Breast epithelium (tissue), 4 donors: ENCODE results near the gene MGAT5B. TPM values are rescaled to one million over a fixed set of nuclear protein-coding genes. Genes with fewer than 3 reads are reported as not detected.

Source experiments
- DNase-seq, 2 donors: peaks; one replicate each; pipeline ENCODE4 v3.0.0-alpha.2; 2019; ENCODE audit warnings: low spot score in 2 of 2
- H3K27ac ChIP-seq, 2 donors: fragments of 200-600 bp; sonication (generic) in 1 of 2; one replicate each; pipeline ENCODE4 v1.5.1; 2016 to 2019; ENCODE audit warnings: mild to moderate bottlenecking in 1 of 2
- H3K27me3 ChIP-seq, 2 donors: fragments of 200-600 bp; sonication (generic) in 1 of 2; one replicate each; pipeline versions ENCODE4 v1.5.1 to v1.6.0; 2017 to 2019; ENCODE audit warnings: control low read depth in 1 of 2, mild to moderate bottlenecking in 1 of 2
- H3K36me3 ChIP-seq: fragments of 200-600 bp; one replicate; pipeline ENCODE4 v1.5.1; 2019
- H3K4me1 ChIP-seq, 2 donors: fragments of 200-600 bp; sonication (generic); one replicate each; pipeline ENCODE4 v1.5.1; 2016 to 2019; ENCODE audit warnings: control low read depth in 1 of 2
- H3K4me3 ChIP-seq, 3 donors: fragments of 200-600 bp; sonication (generic); 1 replicate in 2 of 3; 2 replicates in 1 of 3; pipeline ENCODE4 v1.5.1; 2016 to 2019; ENCODE audit warnings: mild to moderate bottlenecking in 3 of 3, moderate library complexity in 2 of 3
- H3K9me3 ChIP-seq, 2 donors: fragments of 200-600 bp; sonication (generic) in 1 of 2; one replicate each; pipeline ENCODE4 v1.5.1; 2016 to 2019; ENCODE audit warnings: control low read depth in 1 of 2
- CTCF ChIP-seq, 3 donors: fragments of 450-650 bp; IDR thresholded peaks; one replicate each; pipeline ENCODE4 v1.5.1; 2016 to 2017; ENCODE audit warnings: antibody characterized with exemption in 3 of 3, mild to moderate bottlenecking in 3 of 3, moderate library complexity in 3 of 3
- POLR2A ChIP-seq: fragments of 450-650 bp; IDR thresholded peaks from one replicate; pipeline ENCODE4 v1.6.1; 2016; ENCODE audit warnings: antibody characterized with exemption, mild to moderate bottlenecking, moderate library complexity
- POLR2AphosphoS5 ChIP-seq, 3 donors: sonication (generic); formaldehyde crosslinking; IDR thresholded peaks; one replicate each; pipeline ENCODE4 v1.6.1; 2017; ENCODE audit warnings: antibody characterized with exemption in 3 of 3
- intact Hi-C: fragments of 100-400 bp; cut with DNase I; formaldehyde crosslinking; loops from one replicate; pipeline ENCODE4 v1.15.1; 2023; ENCODE audit warnings: low total_unique reads
- total RNA-seq, 3 donors: library from RNA; depleted of rRNA; stranded (reverse); fragments of >200 nt; gene quantifications; one replicate each; pipeline ENCODE4 v1.1.0, GENCODE V29; 2016

Gene MGAT5B
- total RNA-seq, 3 donors from 2014 or later, result 0.32 to 0.33 TPM; not detected in 1

- TF ChIP-seq CTCF (IDR thresholded peaks at IDR 0.05), result no peak
- TF ChIP-seq POLR2AphosphoS5 (IDR thresholded peaks at IDR 0.05), result no peak
- no peak for TF ChIP-seq POLR2A
- intact Hi-C loops, result no loop called here
- Histone ChIP-seq H3K4me3 (no peak overlapping the region), H3K36me3 (no peaks in the 10 kb centered on the region), H3K27me3 (peaks cover 0 to 5% of the 10 kb centered on the region in 2 donors), H3K27ac (no peak overlapping the region), H3K9me3 (no peaks in the 10 kb centered on the region), H3K4me1 (no peaks in the 10 kb centered on the region)
- DNase-seq, result no peak
Measured at GRCh38 chr17:76920364-76921139, 52.3 kb downstream of the MGAT5B start.

- Histone ChIP-seq H3K36me3 (no peaks in the 10 kb centered on the region), H3K4me1 (no peaks in the 10 kb centered on the region), H3K9me3 (no peaks in the 10 kb centered on the region), H3K27me3 (peaks cover 0 to 5% of the 10 kb centered on the region in 2 donors), H3K27ac (no peak overlapping the region), H3K4me3 (no peak overlapping the region)
- intact Hi-C loops, result no loop called here
- no peak for TF ChIP-seq POLR2AphosphoS5 (IDR thresholded peaks at IDR 0.05)
- no peak for TF ChIP-seq POLR2A
- TF ChIP-seq CTCF (IDR thresholded peaks at IDR 0.05), result no peak
- DNase-seq, result no peak
Measured at GRCh38 chr17:76921340-76922036, 53.3 kb downstream of the MGAT5B start.

DNA sequence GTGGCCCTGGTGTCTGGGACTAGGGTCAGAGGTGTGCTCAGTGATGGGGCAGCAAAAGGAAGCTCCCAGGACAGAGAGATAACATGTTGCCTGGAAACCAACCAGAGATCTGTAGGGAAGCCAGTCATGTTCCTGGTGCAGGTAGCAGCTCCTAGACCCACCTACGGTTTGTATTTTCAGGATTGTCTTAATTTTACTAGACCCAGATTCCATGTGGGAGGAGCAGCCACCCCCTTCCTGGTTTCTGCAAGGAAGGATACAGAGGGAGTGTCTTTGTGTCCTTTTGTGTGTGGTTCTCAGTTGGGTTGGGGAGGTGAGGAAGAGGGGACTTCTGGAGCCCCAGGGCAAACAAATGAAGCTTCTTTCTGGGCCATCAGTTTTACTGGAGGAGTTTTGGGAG is 53.9 kb downstream of the MGAT5B start:
- Histone ChIP-seq H3K36me3 (no peaks in the 10 kb centered on the region), H3K4me3 (no peak overlapping the region), H3K27me3 (peaks cover 0 to 5% of the 10 kb centered on the region in 2 donors), H3K9me3 (no peaks in the 10 kb centered on the region), H3K4me1 (no peaks in the 10 kb centered on the region), H3K27ac (no peak overlapping the region)
- TF ChIP-seq POLR2A (no peak), CTCF (IDR thresholded peaks at IDR 0.05) (no peak), POLR2AphosphoS5 (IDR thresholded peaks at IDR 0.05) (no peak)
- no peak for DNase-seq
- intact Hi-C loops, result no loop called here

DNA sequence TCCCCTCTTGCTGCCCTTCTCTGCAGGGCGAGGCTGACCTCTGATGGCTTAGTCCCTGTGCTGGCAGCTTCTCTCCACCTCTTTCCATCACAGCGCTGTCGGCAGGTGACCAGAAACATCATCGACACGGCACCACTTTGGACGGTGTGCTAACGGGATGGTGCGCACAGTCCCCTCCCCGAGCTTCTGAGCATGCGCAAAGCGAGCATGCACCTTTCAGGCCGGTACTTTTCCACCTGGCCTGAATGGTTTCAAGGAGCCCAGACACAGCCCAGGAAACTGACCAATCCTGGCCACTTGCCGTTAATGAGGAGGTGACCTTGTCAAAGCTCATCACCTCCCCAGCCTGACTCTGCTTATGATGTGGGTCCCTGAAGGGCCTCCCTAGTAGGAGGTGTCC is 54.8 kb downstream of the MGAT5B start:
- Histone ChIP-seq H3K4me1 (no peaks in the 10 kb centered on the region), H3K27ac (no peak overlapping the region), H3K36me3 (no peaks in the 10 kb centered on the region), H3K9me3 (no peaks in the 10 kb centered on the region), H3K4me3 (no peak overlapping the region), H3K27me3 (peaks cover 0 to 5% of the 10 kb centered on the region in 2 donors)
- TF ChIP-seq POLR2A (no peak), POLR2AphosphoS5 (IDR thresholded peaks at IDR 0.05) (no peak), CTCF (IDR thresholded peaks at IDR 0.05) (no peak)
- intact Hi-C loops, result no loop called here
- DNase-seq, result no peak

GRCh38 chr17:76923491-76923890 is 55.3 kb downstream of the MGAT5B start:
- Histone ChIP-seq H3K4me1 (no peaks in the 10 kb centered on the region), H3K27ac (no peak overlapping the region), H3K4me3 (no peak overlapping the region), H3K27me3 (peaks cover 0 to 5% of the 10 kb centered on the region in 2 donors), H3K36me3 (no peaks in the 10 kb centered on the region), H3K9me3 (no peaks in the 10 kb centered on the region)
- no peak for DNase-seq
- TF ChIP-seq POLR2A (no peak), POLR2AphosphoS5 (IDR thresholded peaks at IDR 0.05) (no peak), CTCF (IDR thresholded peaks at IDR 0.05) (no peak)
- intact Hi-C loops, result no loop called here
